Thymus (tissue), 11 donors: Measurements from ENCODE around the gene BUD13. TPM values are rescaled to one million over a fixed set of nuclear protein-coding genes. Genes with fewer than 3 reads are reported as not detected.

ENCODE experiments used
- DNase-seq, 9 donors: peaks; one replicate each; pipeline ENCODE4 v3.0.0-alpha.2; 2013; ENCODE audit warnings: low spot score in 9 of 9, low read depth in 6 of 9, missing footprints in 1 of 9
- H3K27ac ChIP-seq, 2 donors: one replicate each; pipeline ENCODE4 v1.5.1; 2013; ENCODE audit warnings: control low read depth in 1 of 2, low read depth in 1 of 2, low read length in 1 of 2, mild to moderate bottlenecking in 1 of 2, moderate library complexity in 1 of 2
- H3K27me3 ChIP-seq, 2 donors: one replicate each; pipeline ENCODE4 v1.5.1; 2013; ENCODE audit warnings: low read length in 1 of 2; ENCODE audit not compliant: control insufficient read depth in 2 of 2, insufficient read depth in 1 of 2
- H3K36me3 ChIP-seq, 2 donors: one replicate each; pipeline ENCODE4 v1.5.1; 2013; ENCODE audit warnings: low read length in 1 of 2, mild to moderate bottlenecking in 1 of 2, moderate library complexity in 1 of 2; ENCODE audit not compliant: control insufficient read depth in 2 of 2, insufficient read depth in 2 of 2
- H3K4me1 ChIP-seq, 2 donors: one replicate each; pipeline ENCODE4 v1.5.1; 2013; ENCODE audit warnings: low read length in 2 of 2; ENCODE audit not compliant: control insufficient read depth in 2 of 2, insufficient read depth in 2 of 2
- H3K4me3 ChIP-seq, 2 donors: one replicate each; pipeline ENCODE4 v1.5.1; 2013; ENCODE audit warnings: low read length in 2 of 2, control low read depth in 1 of 2, mild to moderate bottlenecking in 1 of 2
- H3K9me3 ChIP-seq, 2 donors: one replicate each; pipeline ENCODE4 v1.5.1; 2013; ENCODE audit warnings: low read length in 1 of 2, mild to moderate bottlenecking in 1 of 2; ENCODE audit not compliant: control insufficient read depth in 2 of 2, insufficient read depth in 1 of 2
- WGBS: extraction: QIAGEN DNeasy Blood & Tissue Kit; methylation state at CpG from one replicate; pipeline ENCODE4 v1.1.7; 2013; 5-methylcytosine and 5-hydroxymethylcytosine counted together
- polyA plus RNA-seq: library from polyadenylated mRNA; stranded (reverse); fragments of 200-250 nt; gene quantifications from one replicate; pipeline ENCODE4 v1.2.3, GENCODE V29; 2013
- total RNA-seq: library from RNA; stranded (reverse); fragments of 120-200 nt; gene quantifications from one replicate; pipeline ENCODE4 v1.2.4, GENCODE V29; 2013
- donor health status: healthy.

BUD13 gene
- total and polyA plus RNA-seq, 2 donors, result 18.1 to 36.9 TPM

DNA sequence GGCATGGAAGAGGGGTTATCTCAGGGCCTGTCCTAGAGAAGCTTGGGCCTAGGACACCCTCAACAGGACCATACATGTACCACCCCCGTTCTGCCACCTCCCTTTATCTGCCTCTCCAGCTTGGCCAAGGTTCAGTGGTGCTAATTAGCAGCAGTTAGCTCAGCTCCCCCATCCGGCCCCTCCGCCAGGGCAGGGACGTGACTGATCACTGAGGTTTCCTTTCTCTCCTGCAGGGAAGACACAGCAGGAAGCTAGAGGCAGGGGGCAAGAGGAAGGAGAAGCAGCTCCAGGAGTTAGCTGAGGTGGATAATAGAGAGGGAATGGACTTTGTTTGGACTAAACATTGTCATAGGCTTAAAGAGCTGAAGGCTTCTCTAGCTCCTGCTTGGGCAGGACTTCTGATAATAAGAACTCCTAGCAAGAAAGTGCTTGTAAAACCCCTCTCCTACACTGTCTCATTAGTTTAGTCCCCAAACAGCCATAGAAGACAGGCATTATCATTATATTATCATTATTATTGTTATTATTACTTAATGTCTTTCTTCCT lies 53.8 kb downstream of the BUD13 start:
- no peaks in the 10 kb centered on the region for H3K36me3 ChIP-seq
- no peaks in the 10 kb centered on the region for H3K4me1 ChIP-seq
- H3K4me3 ChIP-seq, result no peak overlapping the region
- no peak overlapping the region for H3K27ac ChIP-seq
- WGBS, result 76% methylated on average over 4 of the region's 4 CpGs
- peaks cover 0 to 7% of the 10 kb centered on the region in 2 donors for H3K27me3 ChIP-seq
- no peaks in the 10 kb centered on the region for H3K9me3 ChIP-seq
- no peak for DNase-seq

DNA sequence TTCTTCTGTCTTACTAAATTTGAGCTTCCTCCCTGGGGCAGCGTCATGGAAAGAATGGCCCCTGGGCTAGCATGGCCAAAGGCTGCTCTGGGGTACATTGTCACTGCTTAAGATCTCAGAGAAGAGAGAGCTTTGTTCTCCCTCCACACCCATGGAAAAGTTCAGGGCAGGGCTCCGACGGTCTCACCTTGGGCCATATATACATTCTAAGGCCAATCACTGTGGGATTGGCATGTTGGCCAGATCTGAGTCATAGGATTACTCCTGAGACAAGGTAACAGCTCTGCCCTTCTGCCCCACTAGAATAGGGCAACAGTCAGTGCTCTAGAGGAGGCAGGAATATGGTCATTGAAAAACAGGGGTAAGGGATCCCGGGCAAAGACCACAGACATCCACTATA lies 56.2 kb downstream of the BUD13 start:
- Histone ChIP-seq H3K9me3 (no peaks in the 10 kb centered on the region), H3K27me3 (peaks cover 0 to 3% of the 10 kb centered on the region in 2 donors), H3K36me3 (no peaks in the 10 kb centered on the region), H3K4me1 (no peaks in the 10 kb centered on the region), H3K4me3 (no peak overlapping the region), H3K27ac (no peak overlapping the region)
- 93% methylated on average over 4 of the region's 4 CpGs for WGBS
- no peak for DNase-seq

DNA sequence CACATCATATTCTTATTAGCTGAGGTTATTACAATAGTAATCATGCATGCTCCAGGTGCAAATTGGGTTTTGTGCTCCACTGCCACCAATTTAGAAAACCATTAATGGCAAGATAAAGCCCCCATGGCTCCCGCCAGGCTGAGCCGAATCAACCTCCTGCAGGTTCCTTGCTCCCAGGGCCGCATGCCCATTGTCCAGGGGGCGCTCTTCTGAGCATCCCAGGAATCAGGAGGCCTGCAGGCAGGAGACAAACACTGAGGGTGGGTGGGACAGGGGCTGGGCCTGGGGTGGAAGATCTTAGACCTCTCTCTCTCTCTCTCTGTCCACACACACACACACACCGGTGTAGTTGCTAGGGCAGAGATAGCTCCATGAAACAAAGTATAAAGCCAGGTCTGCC lies 57.4 kb downstream of the BUD13 start:
- no peak for DNase-seq
- Histone ChIP-seq H3K27me3 (peaks cover 0 to 16% of the 10 kb centered on the region in 2 donors), H3K4me3 (no peak overlapping the region), H3K36me3 (no peaks in the 10 kb centered on the region), H3K9me3 (no peaks in the 10 kb centered on the region), H3K4me1 (no peaks in the 10 kb centered on the region), H3K27ac (no peak overlapping the region)
- 97% methylated on average over 5 of the region's 5 CpGs for WGBS

DNA sequence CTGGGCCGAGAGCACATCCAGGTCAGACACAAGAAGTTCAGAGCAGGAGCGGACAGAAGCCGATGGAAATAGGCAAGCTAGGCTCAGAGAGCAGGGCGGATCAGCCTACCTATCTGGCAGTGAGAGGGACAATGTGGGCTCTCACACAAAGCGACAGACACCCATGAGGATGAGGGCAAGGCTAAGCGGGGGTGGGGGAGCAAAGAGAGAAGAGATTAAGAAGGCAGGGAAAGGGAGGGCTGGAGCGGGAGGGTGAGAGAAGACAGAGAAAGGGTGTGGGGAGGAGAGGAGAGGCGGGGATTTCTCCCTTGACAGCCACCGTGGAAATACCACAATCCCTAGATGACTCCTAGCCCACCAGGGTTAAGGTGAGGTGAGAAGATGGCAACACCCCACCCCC lies 57.9 kb downstream of the BUD13 start:
- Histone ChIP-seq H3K27me3 (peaks cover 0 to 20% of the 10 kb centered on the region in 2 donors), H3K4me3 (no peak overlapping the region), H3K27ac (no peak overlapping the region), H3K9me3 (no peaks in the 10 kb centered on the region), H3K36me3 (no peaks in the 10 kb centered on the region), H3K4me1 (no peaks in the 10 kb centered on the region)
- no peak for DNase-seq
- 95% methylated on average over 9 of the region's 9 CpGs for WGBS

DNA sequence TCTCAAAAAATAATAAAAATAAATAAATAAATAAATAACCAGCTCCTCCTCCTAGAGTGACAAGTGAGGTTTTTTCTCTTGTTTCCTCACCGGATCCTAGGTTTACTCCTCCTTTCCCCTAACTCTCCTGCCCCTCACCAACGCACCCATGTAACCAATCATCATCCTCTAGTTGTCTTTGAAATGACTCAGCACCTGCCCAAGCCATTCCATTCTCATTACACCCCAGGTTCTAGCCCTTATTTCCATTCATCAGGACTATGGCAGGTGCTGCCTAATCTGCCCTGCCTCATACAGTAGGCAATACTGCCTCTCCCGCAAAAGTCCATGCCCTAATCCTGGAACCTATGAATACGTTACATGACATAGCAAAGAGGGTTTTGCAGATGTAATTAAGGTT lies 60.4 kb downstream of the BUD13 start:
- no peak for DNase-seq
- no peak overlapping the region for H3K27ac ChIP-seq
- no peaks in the 10 kb centered on the region for H3K9me3 ChIP-seq
- H3K27me3 ChIP-seq, result peaks cover 8 to 45% of the 10 kb centered on the region in 2 donors
- H3K4me3 ChIP-seq, result no peak overlapping the region
- no peaks in the 10 kb centered on the region for H3K36me3 ChIP-seq
- no peaks in the 10 kb centered on the region for H3K4me1 ChIP-seq
- WGBS, result 96% methylated on average over 4 of the region's 4 CpGs

DNA sequence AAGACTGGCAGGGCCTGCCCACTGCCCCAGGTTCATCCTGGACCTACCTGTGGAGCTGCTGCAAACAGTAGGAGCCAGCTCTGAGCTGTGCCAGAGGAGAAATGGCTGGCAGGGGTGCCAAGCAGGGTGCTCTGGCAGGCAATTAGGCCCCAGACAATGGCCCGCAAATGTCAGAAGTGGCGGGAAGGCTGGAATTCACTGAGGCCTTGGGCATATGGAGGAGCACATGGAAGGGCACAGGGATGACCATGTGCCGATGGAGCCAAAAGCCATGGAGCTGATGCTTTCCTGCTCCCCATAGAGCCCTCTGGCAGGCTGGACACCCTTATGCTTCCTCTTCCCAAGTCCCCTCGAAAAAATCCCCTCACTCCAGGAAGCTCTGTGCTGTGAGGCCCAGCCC lies 62.0 kb downstream of the BUD13 start:
- WGBS, result 85% methylated on average over 4 of the region's 4 CpGs
- no peak for DNase-seq
- Histone ChIP-seq H3K27me3 (peaks cover 8 to 62% of the 10 kb centered on the region in 2 donors), H3K27ac (no peak overlapping the region), H3K9me3 (no peaks in the 10 kb centered on the region), H3K4me3 (no peak overlapping the region), H3K36me3 (no peaks in the 10 kb centered on the region), H3K4me1 (peaks cover 0 to 6% of the 10 kb centered on the region in 2 donors)

DNA sequence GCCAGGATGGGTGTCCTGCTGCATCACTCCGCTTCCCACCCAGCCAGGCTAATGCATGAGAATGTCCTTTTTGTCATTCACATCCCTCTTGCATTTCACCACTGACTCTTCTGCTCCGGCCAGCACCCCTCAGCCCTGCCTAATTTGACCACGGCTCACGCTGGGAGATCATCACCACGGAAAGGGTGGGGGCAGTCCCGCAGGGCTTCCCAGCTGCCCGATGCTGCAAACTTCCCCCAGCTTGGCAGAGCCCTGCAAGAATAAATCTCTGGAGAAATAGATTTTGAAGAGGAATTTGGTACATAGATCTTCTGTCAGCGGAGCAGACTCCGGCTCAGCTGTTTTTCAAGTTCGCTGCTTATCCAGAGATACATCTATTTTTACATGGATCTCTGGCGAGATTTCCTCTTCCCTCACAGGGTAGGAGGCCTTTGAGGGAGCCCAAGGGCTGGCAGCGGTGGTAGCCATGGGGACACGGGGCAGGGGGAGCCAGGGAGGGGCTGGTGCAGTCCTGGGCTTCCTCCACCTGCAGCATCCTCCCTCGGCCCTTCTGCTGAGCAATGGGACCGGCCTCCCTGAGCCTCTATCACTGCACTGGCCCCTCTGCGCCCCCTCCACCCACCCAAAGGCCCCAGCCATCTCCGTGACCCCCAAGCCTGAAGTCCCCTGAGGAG lies 62.6 kb downstream of the BUD13 start:
- Histone ChIP-seq H3K36me3 (no peaks in the 10 kb centered on the region), H3K4me3 (no peak overlapping the region), H3K27ac (no peak overlapping the region), H3K9me3 (no peaks in the 10 kb centered on the region), H3K27me3 (peaks cover 8 to 63% of the 10 kb centered on the region in 2 donors), H3K4me1 (peaks cover 0 to 6% of the 10 kb centered on the region in 2 donors)
- no peak for DNase-seq
- WGBS, result 57% methylated on average over 17 of the region's 17 CpGs

DNA sequence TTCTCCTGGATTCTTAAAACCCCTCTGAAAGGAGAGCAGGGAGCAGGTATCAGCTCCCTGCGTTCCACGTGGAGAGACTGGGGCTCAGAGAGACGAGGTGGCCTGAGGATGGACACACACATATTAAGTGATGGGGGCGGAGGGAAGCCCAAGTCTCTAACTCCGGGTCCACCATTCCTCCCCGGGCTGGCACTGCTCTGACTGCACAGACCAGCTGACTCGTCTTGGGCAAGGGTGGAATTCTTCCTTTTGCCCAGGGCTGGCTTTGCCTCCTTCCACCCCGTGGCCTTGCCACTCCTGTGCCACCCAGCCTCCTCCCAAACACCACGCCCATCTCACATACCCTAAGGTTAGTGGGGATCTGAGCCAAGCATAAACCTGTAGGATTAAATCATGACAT lies 65.0 kb downstream of the BUD13 start:
- Histone ChIP-seq H3K4me3 (no peak overlapping the region), H3K36me3 (no peaks in the 10 kb centered on the region), H3K27me3 (peaks cover 8 to 63% of the 10 kb centered on the region in 2 donors), H3K4me1 (peaks cover 10 to 23% of the 10 kb centered on the region in 2 donors), H3K9me3 (no peaks in the 10 kb centered on the region), H3K27ac (no peak overlapping the region)
- WGBS, result 60% methylated on average over 9 of the region's 9 CpGs
- DNase-seq, result no peak

DNA sequence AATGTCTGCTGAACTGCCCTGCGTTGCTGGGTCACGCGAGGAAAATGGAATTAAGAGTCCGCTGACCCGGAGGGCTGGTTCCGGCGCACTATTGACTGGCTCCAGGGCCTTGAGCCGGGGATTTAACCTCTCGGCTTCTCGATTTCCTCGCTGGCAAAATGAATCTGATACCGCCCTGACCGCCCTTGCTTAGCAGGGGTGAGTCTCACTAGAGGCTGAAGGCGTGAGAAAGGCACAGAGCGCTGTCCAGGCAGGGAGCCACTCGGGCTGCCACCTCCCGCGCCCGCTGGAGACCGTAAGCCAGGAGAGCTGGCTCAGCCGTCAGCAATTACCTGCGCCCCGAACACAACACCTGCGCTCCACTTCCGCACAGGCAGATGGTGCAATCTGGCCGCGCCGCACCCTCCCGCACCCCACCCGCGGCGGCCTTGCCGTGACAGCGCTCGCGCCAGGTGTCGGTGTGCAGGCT lies 65.6 kb downstream of the BUD13 start:
- 33% methylated on average over 37 of the region's 37 CpGs for WGBS
- peak in 5 of 9 donors; percentile 19 to 54 (median 34) for DNase-seq
- Histone ChIP-seq H3K4me3 (no peak overlapping the region), H3K4me1 (peaks cover 10 to 29% of the 10 kb centered on the region in 2 donors), H3K27me3 (peaks cover 8 to 63% of the 10 kb centered on the region in 2 donors), H3K9me3 (no peaks in the 10 kb centered on the region), H3K36me3 (no peaks in the 10 kb centered on the region), H3K27ac (no peak overlapping the region)
